Fibroblast of mammary gland (primary cell): Measurements from ENCODE around the gene PAX8.

ENCODE experiments used
- DNase-seq: peaks from one replicate; pipeline ENCODE4 v3.0.0-alpha.2; 2010; ENCODE audit warnings: low read depth
- H3K4me3 ChIP-seq: 2 replicates; pipeline ENCODE4 v1.5.1; 2011; ENCODE audit warnings: low read depth, mild to moderate bottlenecking, low read length, moderate library complexity; ENCODE audit not compliant: control insufficient read depth
- TF ChIP-seq, protein P1 (sequence below): conservative IDR thresholded peaks from 2 replicates; pipeline ENCODE4 v1.5.1; 2011; ENCODE audit warnings: low read depth, low read length, inconsistent platforms; ENCODE audit not compliant: control insufficient read depth, insufficient read depth

PAX8 gene

DNA sequence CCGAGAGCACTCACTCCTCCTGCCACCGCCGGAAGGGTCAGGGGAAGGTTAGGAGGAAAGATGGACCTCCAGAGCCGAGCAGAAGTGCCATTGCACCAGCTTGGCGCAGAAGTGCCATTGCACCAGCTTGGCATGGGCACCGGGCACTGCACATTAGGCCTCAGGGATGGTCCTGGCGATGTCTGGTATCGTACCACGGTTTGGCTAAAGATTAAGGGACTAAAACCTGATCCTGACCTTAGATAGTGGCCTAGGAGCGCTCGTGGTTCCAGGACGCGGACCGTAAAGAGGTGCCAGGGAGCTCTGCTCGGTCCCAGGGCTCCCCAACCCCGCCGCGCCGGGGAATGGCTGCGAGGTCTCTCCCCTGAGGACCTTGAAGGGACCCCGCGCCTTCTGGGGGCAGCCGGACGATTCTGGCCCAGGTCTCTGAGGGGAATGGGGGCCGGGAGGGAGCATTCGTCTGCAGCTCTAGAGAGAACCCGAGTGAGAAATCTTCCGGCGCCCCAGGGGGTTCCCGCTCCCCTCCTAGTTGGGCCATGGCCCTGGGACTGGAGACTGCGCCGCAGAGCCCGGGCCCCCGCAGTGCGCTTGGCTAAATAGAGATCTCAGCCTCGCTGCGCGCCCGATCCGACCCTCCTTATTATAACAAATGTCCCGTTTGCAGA, 1.8 kb downstream of the PAX8 start:
- no peak overlapping the region for H3K4me3 ChIP-seq
- no peak for DNase-seq
- TF ChIP-seq, protein P1, sequence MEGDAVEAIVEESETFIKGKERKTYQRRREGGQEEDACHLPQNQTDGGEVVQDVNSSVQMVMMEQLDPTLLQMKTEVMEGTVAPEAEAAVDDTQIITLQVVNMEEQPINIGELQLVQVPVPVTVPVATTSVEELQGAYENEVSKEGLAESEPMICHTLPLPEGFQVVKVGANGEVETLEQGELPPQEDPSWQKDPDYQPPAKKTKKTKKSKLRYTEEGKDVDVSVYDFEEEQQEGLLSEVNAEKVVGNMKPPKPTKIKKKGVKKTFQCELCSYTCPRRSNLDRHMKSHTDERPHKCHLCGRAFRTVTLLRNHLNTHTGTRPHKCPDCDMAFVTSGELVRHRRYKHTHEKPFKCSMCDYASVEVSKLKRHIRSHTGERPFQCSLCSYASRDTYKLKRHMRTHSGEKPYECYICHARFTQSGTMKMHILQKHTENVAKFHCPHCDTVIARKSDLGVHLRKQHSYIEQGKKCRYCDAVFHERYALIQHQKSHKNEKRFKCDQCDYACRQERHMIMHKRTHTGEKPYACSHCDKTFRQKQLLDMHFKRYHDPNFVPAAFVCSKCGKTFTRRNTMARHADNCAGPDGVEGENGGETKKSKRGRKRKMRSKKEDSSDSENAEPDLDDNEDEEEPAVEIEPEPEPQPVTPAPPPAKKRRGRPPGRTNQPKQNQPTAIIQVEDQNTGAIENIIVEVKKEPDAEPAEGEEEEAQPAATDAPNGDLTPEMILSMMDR = no peak

DNA sequence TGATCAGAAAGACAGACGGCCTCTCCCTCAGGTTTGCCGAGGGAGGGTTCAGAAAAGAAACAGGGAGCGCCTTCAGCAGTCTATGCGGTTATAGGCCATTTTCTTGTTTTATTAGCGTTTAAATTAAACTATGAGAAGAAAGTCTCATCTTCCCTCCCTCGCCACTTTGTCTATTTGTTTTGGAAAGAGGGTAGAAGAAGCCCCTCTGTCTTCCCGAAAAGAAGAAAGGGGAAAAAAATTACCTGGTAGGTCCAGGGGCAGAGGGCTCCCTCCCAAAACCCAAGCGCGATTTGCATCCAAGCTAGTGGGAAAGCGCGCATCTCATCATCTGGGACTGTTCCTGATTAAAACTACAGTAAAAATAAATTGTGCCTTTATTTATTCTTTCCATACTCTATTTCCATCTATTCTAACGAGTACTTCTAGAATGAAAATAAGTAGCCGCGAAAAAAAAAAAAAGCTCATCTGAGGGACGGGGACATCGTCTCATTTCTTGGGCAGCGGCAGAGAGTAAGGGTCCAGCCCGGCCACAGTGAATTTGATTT, 2.4 kb downstream of the PAX8 start:
- TF ChIP-seq, protein P1 = no peak
- DNase-seq = no peak
- no peak overlapping the region for H3K4me3 ChIP-seq

- no peak for DNase-seq
- no peak overlapping the region for H3K4me3 ChIP-seq
- TF ChIP-seq, protein P1 = no peak
These were observed 3.0 kb downstream of the PAX8 start for GRCh38 chr2:113275556-113276215.

DNA sequence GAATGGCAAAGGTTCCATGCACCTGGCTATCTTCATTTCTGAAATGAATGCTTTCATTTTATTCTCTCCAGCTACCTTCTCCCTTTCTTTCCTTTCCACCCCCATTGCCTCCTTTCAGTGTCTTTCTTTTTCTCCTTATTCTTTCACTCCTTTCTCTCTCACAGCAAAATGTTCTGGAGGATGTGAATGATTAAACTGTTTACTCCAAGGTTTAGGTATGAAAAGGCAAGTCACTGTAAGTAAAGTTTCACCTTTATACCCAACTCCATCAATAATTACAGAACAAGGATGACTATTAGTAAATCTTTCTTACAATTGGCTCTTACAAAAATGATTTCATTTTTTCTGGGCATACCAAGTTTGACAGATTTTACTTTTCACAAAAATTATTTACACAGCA, 4.3 kb downstream of the PAX8 start:
- TF ChIP-seq, protein P1 = no peak
- DNase-seq = no peak
- no peak overlapping the region for H3K4me3 ChIP-seq

DNA sequence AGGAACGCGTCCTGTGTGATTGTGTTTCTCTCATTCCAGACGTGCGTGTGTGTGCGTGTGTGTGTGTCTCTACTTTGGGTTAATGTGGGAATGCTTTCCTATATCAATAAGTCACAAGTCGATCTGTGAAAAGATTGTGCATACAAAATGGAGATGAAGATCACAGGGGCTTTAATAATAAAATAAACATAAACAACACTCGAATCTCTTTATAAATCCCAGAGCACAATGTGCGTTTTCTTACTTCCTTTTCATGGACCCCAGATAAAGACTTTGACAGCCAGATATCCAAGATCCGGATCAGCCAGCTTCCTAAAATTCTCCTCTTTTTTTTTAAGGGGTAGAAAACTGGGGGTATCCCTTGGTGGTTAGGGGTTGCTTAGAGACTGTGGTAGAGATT, 4.7 kb downstream of the PAX8 start:
- no peak for DNase-seq
- H3K4me3 ChIP-seq = no peak overlapping the region
- TF ChIP-seq, protein P1 = no peak

- TF ChIP-seq, protein P1 = peak; percentile 15
- H3K4me3 ChIP-seq = no peak overlapping the region
- peak; percentile 23 for DNase-seq
These were observed 5.6 kb downstream of the PAX8 start for GRCh38 chr2:113273027-113273551.
